ENCODE data around the gene ALPK1.
"Not testable (repeated sequence)": the region's sequence is repeated elsewhere in the genome, so short reads cannot be mapped to it uniquely, and the experiment has no call there.

Gene ALPK1

DNA sequence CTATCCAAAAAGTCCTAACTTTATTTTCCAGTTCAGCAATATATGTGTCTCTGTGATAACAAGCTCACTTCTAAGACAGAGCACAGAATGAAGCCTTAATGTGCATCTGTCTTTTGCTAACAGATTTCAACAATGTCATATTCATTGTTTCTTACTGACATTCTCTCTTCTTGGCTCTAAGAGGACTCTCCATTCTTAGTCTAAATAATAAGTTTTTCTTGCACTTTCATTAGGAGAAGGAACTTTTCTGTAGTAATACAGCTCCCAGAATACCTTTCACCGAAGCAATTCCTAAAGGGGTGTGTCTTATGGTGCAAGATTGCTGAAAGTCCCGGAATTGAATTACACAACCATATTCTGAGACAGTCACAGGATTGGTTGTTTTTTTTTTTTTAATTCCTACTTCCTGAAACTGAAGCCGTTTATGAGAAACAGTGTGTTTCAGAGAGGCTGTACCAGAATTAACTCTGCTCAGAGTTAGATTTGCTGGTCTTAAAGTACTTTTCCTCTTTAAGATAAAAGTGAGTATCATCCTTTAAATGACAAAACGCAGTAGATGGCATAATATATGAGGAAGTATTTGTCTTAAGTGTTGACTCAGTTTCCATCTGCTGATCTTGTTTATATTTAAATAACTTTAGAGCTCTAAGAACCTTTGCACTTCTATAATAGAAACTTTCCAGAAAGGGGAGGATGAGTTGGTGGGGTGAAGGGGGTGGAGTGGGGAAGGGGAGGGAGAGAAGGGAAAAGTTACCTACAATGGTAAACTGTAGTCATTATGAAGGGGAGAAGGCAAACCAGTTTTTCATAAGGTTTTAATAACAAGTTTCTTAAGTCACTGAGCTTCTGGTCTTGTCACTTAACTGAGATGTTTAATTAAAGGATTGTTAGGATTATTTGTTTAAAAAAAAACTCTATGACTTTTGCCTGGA lies at the start of gene ALPK1:
TSS of gene ALPK1 (plus strand) at position 421 of the 932 bp plus-strand sequence.
- peak; percentile 87 for DNase-seq (ENCODE audit: low spot score)

DNA sequence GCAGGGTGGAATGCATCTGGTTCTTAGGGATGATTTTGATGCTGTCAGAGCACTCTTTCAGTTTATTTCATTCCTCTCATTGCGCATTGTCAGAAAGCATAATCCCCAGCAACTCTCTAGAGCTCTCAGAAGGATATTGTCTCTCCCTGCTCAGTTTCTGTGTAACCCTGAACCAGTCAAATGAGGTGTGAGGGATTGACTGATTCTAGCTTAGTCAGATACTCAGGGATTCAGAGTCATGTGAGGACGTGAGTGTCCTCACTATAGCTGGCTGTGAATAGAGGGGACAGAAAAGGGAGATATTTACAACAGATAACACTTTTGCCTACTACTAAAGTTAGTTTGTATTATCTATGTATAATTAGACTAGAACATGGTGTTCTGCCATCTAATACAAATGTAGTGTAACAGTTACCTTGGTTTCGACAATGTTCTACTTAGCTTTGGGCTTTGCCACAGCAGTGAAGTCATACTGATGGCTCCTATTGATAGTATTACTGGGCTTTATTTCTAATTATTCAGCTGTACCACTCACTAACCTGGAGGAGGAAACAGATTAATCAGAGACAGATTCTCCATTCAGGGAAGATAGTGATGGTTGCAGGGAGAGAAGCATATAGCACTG lies 46.0 kb upstream of the ALPK1 start:
- DNase-seq (ENCODE audit: low spot score), result no peak

DNA sequence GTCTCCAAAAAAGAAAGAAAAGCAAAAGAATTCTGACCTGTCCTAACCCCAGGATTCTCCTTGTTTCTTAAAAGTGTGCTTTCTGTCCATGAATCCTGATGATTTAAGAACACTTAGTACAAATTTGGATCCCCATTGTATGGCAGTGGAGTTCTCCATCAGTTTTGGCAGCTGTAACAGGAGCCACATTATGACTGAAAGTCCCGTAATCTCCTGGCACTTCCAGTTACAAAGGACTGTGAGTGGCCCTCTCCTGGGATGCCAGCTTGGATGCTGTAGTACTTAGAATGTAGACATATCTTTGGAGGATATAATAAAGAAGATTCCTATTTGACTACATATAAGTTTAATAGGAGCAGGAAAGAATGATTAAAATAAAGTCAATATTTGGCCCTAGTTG lies 44.9 kb upstream of the ALPK1 start:
- DNase-seq (ENCODE audit: low spot score), result no peak

DNA sequence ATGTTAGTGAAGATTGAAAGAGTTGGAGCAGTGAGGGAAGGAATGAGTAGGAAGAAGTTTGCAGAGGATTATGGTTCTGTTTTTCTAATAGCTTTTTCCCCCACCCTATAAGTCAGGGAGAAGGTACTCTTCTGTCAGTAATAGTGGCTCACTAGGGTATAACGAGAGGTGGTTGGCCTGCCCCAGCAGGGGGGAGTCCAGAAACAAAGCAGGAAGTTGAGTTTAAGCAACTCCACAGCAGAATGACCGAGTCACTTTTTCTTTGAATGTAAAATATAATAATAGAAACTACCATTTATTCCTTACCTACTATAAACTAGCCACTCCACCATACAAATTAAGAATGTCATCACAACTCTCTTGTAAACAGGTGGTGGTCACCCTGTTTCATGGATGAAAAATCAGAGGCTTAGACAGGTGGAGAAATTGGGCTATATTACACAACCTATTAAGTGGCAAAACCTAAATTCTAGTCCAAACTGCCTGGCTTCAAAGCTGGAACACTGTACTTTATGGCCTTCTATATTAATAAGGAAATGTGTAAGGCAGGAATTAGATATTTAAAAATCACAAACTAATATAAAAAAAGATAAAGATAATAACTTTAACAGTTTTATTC lies 43.7 kb upstream of the ALPK1 start:
- no peak for DNase-seq (ENCODE audit: low spot score)

DNA sequence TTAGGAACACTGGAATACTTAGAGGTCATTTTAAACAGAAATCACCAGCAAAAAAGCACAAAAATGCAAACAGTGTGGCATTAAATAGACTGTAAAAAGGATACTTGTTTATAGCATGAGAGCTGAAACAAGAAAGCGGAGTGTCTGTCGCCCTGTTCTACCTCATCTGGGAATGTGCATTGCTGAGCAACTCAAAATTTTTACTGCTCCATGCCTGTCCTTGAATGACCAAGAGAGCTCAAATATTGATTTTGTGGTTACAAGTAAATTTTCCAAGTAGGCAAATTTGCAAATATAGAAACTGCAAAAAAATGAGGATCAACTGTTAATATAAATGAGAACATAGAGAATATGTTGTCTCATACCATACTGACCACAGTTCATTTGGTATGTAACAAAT lies 40.1 kb upstream of the ALPK1 start:
- DNase-seq (ENCODE audit: low spot score), result no peak

DNA sequence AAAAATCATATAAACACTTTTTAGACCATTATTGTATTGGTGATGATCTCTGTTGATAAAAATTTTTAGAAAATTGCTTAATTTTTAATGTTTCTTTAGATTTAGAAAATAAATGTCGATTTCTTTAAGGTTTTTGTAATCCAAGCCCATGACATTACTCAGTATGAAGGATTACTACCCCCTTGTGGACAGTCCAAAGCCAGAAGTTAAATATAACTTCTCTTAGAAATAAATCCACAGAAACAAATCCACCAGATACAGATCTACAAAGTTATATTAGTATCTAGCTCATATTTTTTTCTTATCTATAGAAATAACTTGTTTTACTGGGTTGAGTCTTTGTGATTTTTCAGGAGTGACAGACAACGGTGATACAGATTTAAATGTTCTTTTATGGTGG lies 30.3 kb upstream of the ALPK1 start:
- peak; percentile 18 for DNase-seq (ENCODE audit: low spot score)

DNA sequence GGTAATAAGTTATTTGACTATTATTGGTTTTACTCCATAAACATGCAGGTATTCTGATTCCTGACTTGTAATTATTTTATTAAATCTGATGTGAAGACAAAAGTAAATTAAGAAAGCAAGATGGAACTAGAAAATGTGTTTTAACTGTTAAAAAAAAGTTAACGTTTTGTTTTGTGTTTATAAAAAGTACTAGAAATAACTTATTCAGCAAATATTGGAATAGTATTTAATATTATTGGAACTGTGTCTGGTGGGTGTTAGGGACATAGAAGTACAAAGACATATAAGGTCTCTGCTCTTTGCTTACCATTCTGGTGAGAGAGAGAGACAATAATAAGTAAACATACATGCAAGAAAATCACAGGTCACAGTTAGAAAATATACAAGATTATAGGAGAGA lies 27.1 kb upstream of the ALPK1 start:
- no peak for DNase-seq (ENCODE audit: low spot score)

DNA sequence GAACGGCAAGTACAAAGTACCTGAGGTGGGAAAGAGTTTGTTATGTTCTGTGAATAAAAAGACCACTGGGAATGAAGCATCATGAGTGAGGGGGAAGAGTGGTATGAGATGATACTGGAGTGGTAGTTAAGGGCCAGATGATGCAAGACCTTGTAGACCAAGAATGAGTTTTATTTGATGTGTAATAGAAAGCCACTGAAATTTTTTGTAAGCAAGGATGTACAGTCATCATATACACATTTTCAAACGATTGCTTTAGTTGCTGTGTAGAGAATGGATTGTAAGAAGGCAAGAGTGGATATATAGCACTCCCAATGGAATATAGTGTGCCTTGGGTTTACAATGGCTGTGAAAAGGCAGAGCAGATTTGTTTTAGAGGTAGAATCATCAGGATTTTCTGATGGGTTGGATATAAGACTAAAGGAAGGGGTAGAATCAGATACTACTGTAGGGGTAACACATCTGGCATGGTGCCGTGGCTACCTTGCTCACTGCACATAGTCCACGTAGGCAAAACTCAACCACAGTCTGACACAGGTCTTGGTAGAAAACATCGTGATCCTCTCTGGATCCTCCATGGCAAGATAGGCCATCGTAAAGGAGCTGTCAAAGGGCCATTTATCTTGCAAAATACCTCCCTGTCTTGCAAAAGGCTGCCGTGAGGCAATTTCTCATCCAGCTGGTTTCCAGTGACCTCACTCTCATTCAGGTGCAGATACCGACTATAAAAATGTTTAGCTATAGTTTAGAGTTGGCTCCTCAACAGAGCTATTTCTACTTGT lies 26.3 kb upstream of the ALPK1 start:
- DNase-seq (ENCODE audit: low spot score), result peak; percentile 13

DNA sequence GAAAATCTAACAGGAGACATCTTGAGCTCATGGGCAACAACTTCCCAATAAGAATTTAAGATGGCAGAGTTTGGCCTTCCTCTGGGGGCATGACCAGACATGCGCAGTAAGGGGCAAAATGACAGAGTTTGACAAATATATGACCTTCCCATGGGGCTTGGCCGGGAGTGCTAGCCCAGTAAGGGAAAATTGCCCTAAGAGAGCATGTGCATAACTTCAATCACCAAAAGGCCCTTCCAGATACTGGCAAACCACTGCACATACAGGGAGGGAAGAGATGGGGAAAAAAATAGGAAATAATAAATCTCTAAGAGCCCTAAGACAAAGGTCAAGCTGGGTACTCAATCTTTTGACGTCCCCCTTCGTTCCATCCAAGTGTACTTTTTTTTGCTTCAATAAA lies 24.9 kb upstream of the ALPK1 start:
- DNase-seq (ENCODE audit: low spot score), result no peak

DNA sequence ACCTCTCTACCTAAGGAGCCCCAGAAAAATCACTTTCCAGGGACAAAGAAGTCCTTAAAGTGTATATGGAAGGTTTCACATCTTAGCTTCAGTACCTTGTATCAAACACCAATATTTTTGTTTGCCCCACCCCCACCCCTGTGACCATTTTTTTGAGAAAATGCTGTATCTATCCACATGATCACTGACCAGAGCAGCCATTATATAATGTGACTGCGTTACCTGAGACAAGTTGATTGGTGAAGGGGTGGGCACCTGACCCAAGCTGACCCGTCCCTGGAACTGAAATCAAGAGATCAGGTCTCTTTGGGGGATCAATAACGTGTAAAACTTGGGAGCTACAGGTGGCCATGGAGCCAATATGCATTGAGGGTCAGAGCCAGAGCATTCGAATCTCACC lies 22.2 kb upstream of the ALPK1 start:
- DNase-seq (ENCODE audit: low spot score), result no peak

DNA sequence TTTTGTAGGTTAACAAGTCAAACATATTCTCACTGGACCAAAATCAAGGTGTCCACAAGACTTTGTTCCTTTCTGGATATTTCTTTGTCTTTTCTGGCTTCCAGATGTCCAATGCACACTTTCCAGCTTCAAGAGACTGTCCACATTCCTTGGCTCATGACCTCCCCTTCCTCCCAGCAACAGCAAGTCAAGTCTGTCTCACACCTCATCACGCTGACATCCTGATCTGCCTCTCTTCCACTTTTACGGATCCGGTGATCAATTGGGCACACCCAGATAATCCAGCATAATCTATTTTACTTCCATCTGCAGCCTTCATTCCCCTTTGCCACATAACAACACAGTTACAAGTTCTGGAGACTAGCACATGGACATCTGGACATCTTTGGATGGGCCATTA lies 21.1 kb upstream of the ALPK1 start:
- no peak for DNase-seq (ENCODE audit: low spot score)

DNA sequence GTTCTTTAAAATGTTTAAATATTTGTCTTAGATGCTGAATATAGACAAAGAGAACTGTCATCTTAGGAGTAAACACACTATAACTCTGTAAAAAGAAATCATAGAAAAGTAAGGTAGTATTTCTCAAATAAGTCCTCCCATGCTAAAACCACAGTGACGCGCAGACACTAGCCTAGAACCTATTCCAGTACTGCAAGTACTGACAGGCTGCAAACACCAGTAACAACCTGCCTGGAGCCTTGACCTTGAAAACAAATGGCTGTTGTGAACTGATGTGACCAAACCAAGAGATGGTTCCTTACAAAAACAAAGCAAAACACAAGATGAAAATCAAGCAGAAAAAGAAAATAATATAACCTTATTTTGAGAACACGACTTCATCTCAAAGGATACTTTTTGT lies 19.9 kb upstream of the ALPK1 start:
- DNase-seq (ENCODE audit: low spot score), result no peak

DNA sequence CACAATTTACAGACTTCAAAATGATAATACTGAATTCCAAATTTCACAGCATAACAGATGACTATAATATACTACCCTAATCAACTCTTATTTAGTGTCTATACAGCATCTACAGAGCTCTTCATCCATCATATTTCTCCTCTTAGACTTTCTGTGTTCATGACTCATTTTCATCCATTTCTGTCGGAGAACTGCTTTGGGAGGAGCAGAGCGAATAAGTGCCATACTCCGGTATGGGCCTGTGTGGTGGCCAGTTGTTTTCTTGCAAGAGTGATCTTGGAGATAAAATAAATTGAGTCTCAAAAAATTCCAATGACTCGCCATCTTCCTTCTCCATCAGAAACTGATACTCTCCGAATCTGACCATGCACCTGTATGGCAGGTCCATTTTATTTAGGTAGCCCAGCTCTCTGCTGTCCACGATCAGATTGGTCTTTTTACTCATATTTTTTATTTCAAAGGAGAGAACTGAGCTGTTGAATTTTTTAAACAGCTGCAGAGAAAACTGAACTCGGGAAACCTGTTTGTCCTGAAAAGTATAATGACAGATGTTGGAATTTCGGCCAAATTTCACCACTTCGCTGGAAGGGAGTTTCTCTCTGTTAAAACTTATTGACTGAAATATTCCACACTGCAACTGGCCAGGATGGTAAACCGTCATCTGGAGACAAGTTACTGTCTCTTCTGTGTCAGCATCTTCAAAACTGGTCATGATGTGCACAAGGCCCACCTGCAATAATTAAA lies 19.3 kb upstream of the ALPK1 start:
- DNase-seq (ENCODE audit: low spot score), result no peak

DNA sequence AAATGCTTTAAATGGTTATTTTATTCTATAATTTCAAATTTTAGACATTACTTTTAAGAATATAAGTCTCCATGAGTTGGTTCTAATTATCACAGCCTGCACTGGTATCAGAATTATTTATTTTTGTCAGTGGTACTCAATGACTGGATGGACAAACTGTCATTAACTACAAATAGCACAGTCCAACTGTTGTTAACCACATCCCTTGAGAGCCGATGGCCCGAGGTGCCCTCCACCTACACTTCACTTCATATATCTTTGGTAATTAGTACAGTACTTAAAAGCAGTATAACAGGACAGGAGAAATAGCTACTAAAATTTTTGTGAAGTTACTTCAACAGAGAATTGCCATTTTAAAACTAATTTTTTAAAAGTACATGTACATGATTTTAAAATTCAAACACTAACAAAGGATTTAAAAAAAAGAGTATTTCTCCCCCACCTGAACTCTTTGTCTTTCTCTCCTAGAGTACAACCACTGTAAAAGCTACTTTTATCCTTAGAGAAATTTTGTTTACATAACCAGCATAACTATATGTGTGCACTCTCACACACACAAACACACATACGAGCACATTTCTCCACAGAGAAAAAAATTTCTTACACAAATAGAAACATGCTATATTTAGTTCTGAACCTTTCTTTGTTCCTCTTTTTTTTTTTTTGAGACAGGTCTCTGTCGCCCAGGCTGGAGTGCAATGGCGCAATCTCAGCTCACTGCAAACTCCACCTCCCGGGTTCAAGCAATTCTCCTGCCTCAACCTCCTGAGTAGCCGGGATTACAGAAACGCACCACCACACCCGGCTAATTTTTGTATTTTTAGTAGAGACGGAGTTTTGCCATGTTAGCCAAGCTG lies 17.9 kb upstream of the ALPK1 start:
- DNase-seq (ENCODE audit: low spot score), result no peak

DNA sequence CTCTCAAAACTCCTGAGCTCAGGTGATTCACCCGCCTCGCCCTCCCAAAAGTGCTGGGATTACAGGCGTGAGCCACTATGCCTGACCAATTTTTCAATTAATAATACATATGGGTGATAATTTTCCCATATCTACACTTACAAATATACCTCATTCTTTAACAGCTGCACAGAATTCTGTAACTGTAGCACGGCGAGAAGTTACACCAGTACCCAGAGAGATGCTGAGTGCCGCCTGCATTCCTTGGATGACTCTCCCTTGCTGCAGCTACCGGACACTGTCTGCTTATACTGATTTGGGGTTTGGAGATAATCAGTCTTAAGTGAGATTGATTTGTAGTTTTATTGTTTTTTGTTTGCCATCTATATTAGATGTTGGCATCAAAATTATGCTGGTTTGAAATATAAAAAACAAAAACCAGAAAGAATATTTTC lies 17.3 kb upstream of the ALPK1 start:
- no peak for DNase-seq (ENCODE audit: low spot score)

DNA sequence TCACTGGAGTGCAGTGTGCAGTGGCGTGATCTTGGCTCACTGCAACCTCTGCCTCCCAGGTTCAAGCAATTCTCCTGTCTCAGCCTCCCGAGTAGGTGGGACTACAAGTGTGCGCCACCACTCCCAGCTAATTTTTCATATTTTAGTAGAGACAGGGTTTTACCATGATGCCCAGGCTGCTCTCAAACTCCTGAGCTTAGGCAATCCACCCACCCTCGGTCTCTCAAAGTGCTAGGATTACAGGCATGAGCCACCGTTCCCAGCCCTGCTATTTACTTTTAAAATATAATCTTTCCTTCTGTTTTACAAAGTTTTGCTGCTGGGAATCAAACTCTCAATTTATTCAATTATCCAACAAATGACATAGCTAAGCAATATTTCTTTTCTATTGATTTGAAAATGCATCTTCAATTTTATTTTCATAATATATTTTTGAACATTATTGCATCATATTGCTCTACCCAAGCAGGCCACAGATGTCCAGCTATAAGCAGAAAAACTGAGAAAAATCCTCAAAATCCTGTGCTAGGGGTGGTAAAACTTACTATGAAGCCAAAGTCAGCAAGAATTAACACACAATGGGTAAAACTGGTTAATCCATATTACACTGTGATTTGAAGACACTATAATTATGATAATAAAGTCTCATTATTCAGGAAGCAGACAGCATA lies 16.6 kb upstream of the ALPK1 start:
- no peak for DNase-seq (ENCODE audit: low spot score)

DNA sequence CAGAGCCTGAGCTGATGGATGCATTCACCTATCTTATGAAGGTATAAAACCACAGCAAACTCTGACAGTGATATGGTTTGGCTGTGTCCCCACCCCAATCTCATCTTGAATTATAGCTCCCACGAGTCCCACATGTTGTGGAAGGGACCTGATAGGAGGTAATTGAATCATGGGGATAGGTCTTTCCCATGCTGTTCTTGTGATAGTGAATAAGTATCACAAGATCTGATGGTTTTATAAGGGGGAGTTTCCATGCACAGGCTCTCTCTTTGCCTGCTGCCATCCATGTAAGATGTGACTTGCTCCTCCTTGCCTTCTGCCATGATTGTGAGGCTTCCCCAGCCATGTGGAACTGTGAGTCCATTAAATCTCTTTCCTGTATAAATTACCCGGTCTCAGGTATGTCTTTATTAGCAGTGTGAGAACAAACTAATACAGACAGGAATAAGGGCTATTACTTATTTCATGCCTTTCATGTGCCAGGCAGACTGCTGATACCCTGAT lies 15.2 kb upstream of the ALPK1 start:
- not testable (repeated sequence) for DNase-seq (ENCODE audit: low spot score)

DNA sequence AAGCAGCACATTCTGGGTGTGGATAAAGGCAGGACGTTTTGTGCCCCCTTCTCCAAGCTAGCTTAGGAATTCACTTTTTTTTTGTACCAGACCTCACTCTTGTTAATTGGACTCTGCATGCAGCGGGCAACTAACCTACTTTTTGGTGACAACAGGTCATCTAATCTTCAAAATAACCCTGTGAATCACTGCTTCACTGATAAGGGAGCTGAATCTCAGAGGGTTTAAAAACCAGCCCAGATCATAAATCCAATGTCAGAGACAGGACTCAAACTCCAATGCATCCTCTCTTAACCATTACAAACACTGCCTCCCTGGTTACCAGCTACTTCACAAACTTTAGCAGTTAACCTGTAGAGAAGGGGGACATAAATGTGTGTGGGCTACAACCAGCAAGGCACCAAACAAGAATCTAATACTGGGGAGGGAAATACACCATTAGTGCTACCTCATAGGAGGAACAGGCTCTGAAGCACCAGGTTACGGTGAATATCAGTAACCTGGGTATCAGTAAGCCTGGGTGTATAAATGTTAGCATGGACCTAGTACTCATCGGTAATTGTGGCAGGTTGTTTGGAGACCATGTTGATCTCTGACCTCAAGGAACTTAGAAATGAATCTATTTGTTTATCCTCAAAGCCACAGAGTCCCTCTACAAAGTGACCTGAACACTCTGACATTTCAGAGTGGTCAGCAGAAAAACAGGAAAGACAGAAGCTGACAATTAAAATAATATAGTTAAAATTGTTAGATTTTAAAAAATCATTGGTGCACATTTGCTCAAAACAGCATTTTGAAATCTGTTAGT lies 14.1 kb upstream of the ALPK1 start:
- no peak for DNase-seq (ENCODE audit: low spot score)

DNA sequence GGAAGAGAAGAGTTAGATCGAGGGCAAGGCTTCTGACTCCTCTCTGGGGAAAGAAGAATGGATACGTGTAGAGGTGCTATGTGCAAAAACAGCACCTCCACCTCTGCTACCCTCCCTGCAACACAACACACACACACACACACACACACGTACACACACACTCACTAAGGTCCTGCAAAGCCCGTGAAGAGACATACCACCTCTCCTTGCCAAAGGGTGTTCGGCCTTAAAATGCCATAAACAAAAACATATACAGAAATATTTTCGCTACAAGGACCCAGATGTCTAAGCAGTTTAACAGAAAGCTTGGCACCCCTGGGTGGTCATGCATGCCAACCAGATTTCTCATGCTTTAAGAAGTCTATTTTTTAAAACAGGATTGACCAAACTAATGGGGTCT lies 13.0 kb upstream of the ALPK1 start:
- peak; percentile 16 for DNase-seq (ENCODE audit: low spot score)
